Gastroesophageal sphincter (tissue), 4 donors: ENCODE measurements around the gene GRK7. TPM values are rescaled to one million over a fixed set of nuclear protein-coding genes. Genes with fewer than 3 reads are reported as not detected.

Source experiments
- ATAC-seq: fragments of 150-250 bp; one replicate; pipeline ENCODE4 v1.9.1; 2016; ENCODE audit warnings: mild to moderate bottlenecking, moderate library complexity
- H3K27ac ChIP-seq, 4 donors: fragments of 200-600 bp; sonication (generic) in 3 of 4; 1 replicate in 3 of 4; 2 replicates in 1 of 4; pipeline ENCODE4 v1.5.1; 2016 to 2019
- H3K27me3 ChIP-seq: fragments of 200-600 bp; sonication (generic); one replicate; pipeline ENCODE4 v1.5.1; 2019
- H3K36me3 ChIP-seq, 2 donors: fragments of 200-600 bp; sonication (generic); one replicate each; pipeline ENCODE4 v1.5.1; 2019; ENCODE audit warnings: control low read depth in 1 of 2
- H3K4me1 ChIP-seq, 3 donors: fragments of 200-600 bp; sonication (generic); 1 replicate in 2 of 3; 2 replicates in 1 of 3; pipeline ENCODE4 v1.5.1; 2016 to 2019; ENCODE audit warnings: control low read depth in 2 of 3
- H3K4me3 ChIP-seq, 2 donors: fragments of 200-600 bp; sonication (generic); one replicate each; pipeline ENCODE4 v1.5.1; 2019; ENCODE audit warnings: mild to moderate bottlenecking in 1 of 2, moderate library complexity in 1 of 2
- H3K9me3 ChIP-seq, 3 donors: fragments of 200-600 bp; sonication (generic); one replicate each; pipeline ENCODE4 v1.5.1; 2017 to 2019; ENCODE audit warnings: control low read depth in 2 of 3
- CTCF ChIP-seq, 4 experiments: fragments of 200-600 bp in 2 of 4; fragments of 450-650 bp in 2 of 4; sonication (generic) in 1 of 4; IDR thresholded peaks; one replicate each; pipeline ENCODE4 v1.5.1; 2017 to 2019; ENCODE audit warnings: antibody characterized with exemption in 4 of 4, mild to moderate bottlenecking in 2 of 4, moderate library complexity in 2 of 4
- EP300 ChIP-seq: sonication (generic); formaldehyde crosslinking; IDR thresholded peaks from one replicate; pipeline ENCODE4 v1.6.1; 2017; ENCODE audit warnings: antibody characterized with exemption, mild to moderate bottlenecking
- POLR2A ChIP-seq, 2 donors: fragments of 450-650 bp; IDR thresholded peaks; one replicate each; pipeline ENCODE4 v1.6.1; 2017; ENCODE audit warnings: antibody characterized with exemption in 2 of 2, mild to moderate bottlenecking in 2 of 2, moderate library complexity in 1 of 2
- POLR2AphosphoS5 ChIP-seq: sonication (generic); formaldehyde crosslinking; IDR thresholded peaks from one replicate; pipeline ENCODE4 v1.6.1; 2017; ENCODE audit warnings: antibody characterized with exemption
- WGBS, 2 donors: methylation state at CpG; one replicate each; pipeline ENCODE4 v1.1.5; 2018; ENCODE audit warnings: low coverage in 1 of 2; 5-methylcytosine and 5-hydroxymethylcytosine counted together
- small RNA-seq, 4 donors: library from RNA; depleted of rRNA; stranded (forward); fragments of <200 nt; gene quantifications; one replicate each; pipeline ENCODE3, GENCODE V24; 2016
- total RNA-seq, 4 donors: library from RNA; depleted of rRNA; stranded (reverse); fragments of >200 nt; gene quantifications; one replicate each; pipeline ENCODE4 v1.1.0, GENCODE V29; 2016

The GRK7 gene
- total RNA-seq, 4 donors from 2014 or later: not detected

- Histone ChIP-seq H3K4me1 (no peaks in the 10 kb centered on the region), H3K9me3 (no peaks in the 10 kb centered on the region), H3K27ac (no peak overlapping the region), H3K27me3 (no peaks in the 10 kb centered on the region), H3K36me3 (no peaks in the 10 kb centered on the region), H3K4me3 (no peak overlapping the region)
- WGBS, 2 donors: 65 to 100% methylated on average over 1 to 3 of the region's 5 CpGs
- TF ChIP-seq EP300: no peak
- no peak for TF ChIP-seq POLR2AphosphoS5
- no peak for ATAC-seq
Observed at GRCh38 chr3:141808586-141808985, 45.4 kb downstream of the GRK7 start.

GRCh38 chr3:141810161-141810560, 47.0 kb downstream of the GRK7 start:
- ATAC-seq: no peak
- H3K4me3 ChIP-seq: no peak overlapping the region
- H3K9me3 ChIP-seq: no peaks in the 10 kb centered on the region
- no peak for TF ChIP-seq CTCF (IDR thresholded peaks at IDR 0.05)
- TF ChIP-seq EP300: no peak
- TF ChIP-seq POLR2A (IDR thresholded peaks at IDR 0.05): no peak
- TF ChIP-seq POLR2AphosphoS5: no peak
- 100% methylated on average over 1 to 2 of the region's 2 CpGs for WGBS, 2 donors
- H3K27me3 ChIP-seq: no peaks in the 10 kb centered on the region
- H3K27ac ChIP-seq: no peak overlapping the region
- H3K4me1 ChIP-seq: no peaks in the 10 kb centered on the region
- H3K36me3 ChIP-seq: no peaks in the 10 kb centered on the region

- Histone ChIP-seq H3K36me3 (no peaks in the 10 kb centered on the region), H3K9me3 (peaks cover 0 to 4% (median 0%) of the 10 kb centered on the region in 3 donors), H3K4me3 (no peak overlapping the region), H3K4me1 (no peaks in the 10 kb centered on the region), H3K27me3 (peaks cover 7% of the 10 kb centered on the region), H3K27ac (no peak overlapping the region)
- ATAC-seq: no peak
- 56 to 71% methylated on average over 3 of the region's 3 CpGs for WGBS, 2 donors
- TF ChIP-seq EP300 (no peak), POLR2AphosphoS5 (no peak)
Observed at GRCh38 chr3:141811348-141811747, 48.1 kb downstream of the GRK7 start.

- ATAC-seq: no peak
- WGBS, 2 donors: 64 to 83% methylated on average over 1 to 3 of the region's 5 CpGs
- Histone ChIP-seq H3K27ac (no peak overlapping the region), H3K27me3 (peaks cover 7% of the 10 kb centered on the region), H3K4me3 (no peak overlapping the region), H3K36me3 (no peaks in the 10 kb centered on the region), H3K4me1 (no peaks in the 10 kb centered on the region), H3K9me3 (peaks cover 0 to 4% (median 0%) of the 10 kb centered on the region in 3 donors)
- TF ChIP-seq POLR2AphosphoS5 (no peak), CTCF (IDR thresholded peaks at IDR 0.05) (no peak), POLR2A (IDR thresholded peaks at IDR 0.05) (no peak), EP300 (no peak)
Observed at GRCh38 chr3:141812084-141812483, 48.9 kb downstream of the GRK7 start.

- no peak for TF ChIP-seq POLR2AphosphoS5
- TF ChIP-seq POLR2A (IDR thresholded peaks at IDR 0.05): no peak
- TF ChIP-seq CTCF (IDR thresholded peaks at IDR 0.05): no peak
- TF ChIP-seq EP300: no peak
- H3K4me1 ChIP-seq: no peaks in the 10 kb centered on the region
- H3K9me3 ChIP-seq: peaks cover 0 to 4% (median 0%) of the 10 kb centered on the region in 3 donors
- 70 to 90% methylated on average over 3 to 4 of the region's 4 CpGs for WGBS, 2 donors
- peaks cover 7% of the 10 kb centered on the region for H3K27me3 ChIP-seq
- ATAC-seq: no peak
- H3K36me3 ChIP-seq: no peaks in the 10 kb centered on the region
- H3K4me3 ChIP-seq: no peak overlapping the region
- H3K27ac ChIP-seq: no peak overlapping the region
Observed at GRCh38 chr3:141812586-141812985, 49.4 kb downstream of the GRK7 start.

Small RNAs within 50 kb of the gene (small RNA-seq; reads per million reads assigned to genes)
- gene AC112771.1: 0 reads per million in 4 donors

Other genes with a start within 250 kb of the GRK7 start
- gene RNF7, start 25.1 kb upstream of the GRK7 start, total RNA-seq: 100 to 1,000 TPM in 1 of 4 donors, 10 to 100 TPM in 3; 73.0 to 133 (median 87.7) TPM
- gene ATP1B3, start 113.2 kb downstream of the GRK7 start, total RNA-seq: 10 to 100 TPM; 25.1 to 94.5 (median 57.3) TPM